Left renal cortex interstitium (tissue), 4 donors: ENCODE measurements around the gene KBTBD13. TPM values are rescaled to one million over a fixed set of nuclear protein-coding genes. Genes with fewer than 3 reads are reported as not detected.
"Not testable (repeated sequence)": the region's sequence is repeated elsewhere in the genome, so short reads cannot be mapped to it uniquely, and the experiment has no call there.

ENCODE experiments used
- DNase-seq, 4 donors: peaks; one replicate each; pipeline ENCODE4 v3.0.0-alpha.2; 2013; ENCODE audit warnings: low read depth in 4 of 4, low spot score in 2 of 4, missing footprints in 1 of 4
- polyA plus RNA-seq, 4 donors: library from polyadenylated mRNA; unstranded; fragments of 120-200 nt; gene quantifications; one replicate each; pipeline ENCODE4 v1.2.1, GENCODE V29; 2013; ENCODE audit not compliant: insufficient read length in 4 of 4

Gene KBTBD13
- polyA plus RNA-seq, 4 donors = 0.04 to 0.05 (median 0.05) TPM; not detected in 1

- DNase-seq = no peak
These were observed 8.2 kb upstream of the KBTBD13 start for GRCh38 chr15:65068403-65068788.

- DNase-seq = no peak
These were observed 7.4 kb upstream of the KBTBD13 start for GRCh38 chr15:65069179-65069578.

GRCh38 chr15:65069779-65070546, 6.6 kb upstream of the KBTBD13 start:
- DNase-seq = no peak

- DNase-seq = no peak
These were observed 5.2 kb upstream of the KBTBD13 start for GRCh38 chr15:65071381-65071811.

- DNase-seq = no peak
These were observed 4.5 kb upstream of the KBTBD13 start for GRCh38 chr15:65072027-65072426.

- DNase-seq = no peak
These were observed 3.9 kb upstream of the KBTBD13 start for GRCh38 chr15:65072617-65073016.

GRCh38 chr15:65074946-65075345, 1.6 kb upstream of the KBTBD13 start:
- not testable (repeated sequence) for DNase-seq

- not testable (repeated sequence) for DNase-seq
These were observed 745 bp upstream of the KBTBD13 start for GRCh38 chr15:65075607-65076395.

GRCh38 chr15:65077291-65077980, 890 bp downstream of the KBTBD13 start:
- no peak for DNase-seq

- DNase-seq = no peak
These were observed 1.4 kb downstream of the KBTBD13 start for GRCh38 chr15:65077981-65078352.

- DNase-seq = no peak
These were observed 3.0 kb downstream of the KBTBD13 start for GRCh38 chr15:65079580-65079979.

GRCh38 chr15:65081270-65081669, 4.7 kb downstream of the KBTBD13 start:
- DNase-seq = no peak

- DNase-seq = no peak
These were observed 5.2 kb downstream of the KBTBD13 start for GRCh38 chr15:65081758-65082157.

GRCh38 chr15:65082303-65082953, 5.9 kb downstream of the KBTBD13 start:
- peak in 1 of 4 donors; percentile 29 for DNase-seq

GRCh38 chr15:65083262-65083701, 6.7 kb downstream of the KBTBD13 start:
- DNase-seq = peak in 3 of 4 donors; percentile 47 to 69 (median 58)

GRCh38 chr15:65084500-65085206, 8.1 kb downstream of the KBTBD13 start:
- DNase-seq = no peak

GRCh38 chr15:65085207-65085753, 8.7 kb downstream of the KBTBD13 start:
- DNase-seq = no peak

GRCh38 chr15:65085990-65086679, 9.6 kb downstream of the KBTBD13 start:
- DNase-seq = no peak

- DNase-seq = no peak
These were observed 10.2 kb downstream of the KBTBD13 start for GRCh38 chr15:65086680-65087111.
